Fibroblast of skin of right quadriceps (primary cell): ENCODE measurements around the gene ATOH8.
A peak's percentile ranks its signal among the peaks of the same experiment; 100 is the strongest.

Source experiments
- DNase-seq: peaks from one replicate; pipeline ENCODE4 v3.0.0-alpha.2; 2013

Gene ATOH8

DNA sequence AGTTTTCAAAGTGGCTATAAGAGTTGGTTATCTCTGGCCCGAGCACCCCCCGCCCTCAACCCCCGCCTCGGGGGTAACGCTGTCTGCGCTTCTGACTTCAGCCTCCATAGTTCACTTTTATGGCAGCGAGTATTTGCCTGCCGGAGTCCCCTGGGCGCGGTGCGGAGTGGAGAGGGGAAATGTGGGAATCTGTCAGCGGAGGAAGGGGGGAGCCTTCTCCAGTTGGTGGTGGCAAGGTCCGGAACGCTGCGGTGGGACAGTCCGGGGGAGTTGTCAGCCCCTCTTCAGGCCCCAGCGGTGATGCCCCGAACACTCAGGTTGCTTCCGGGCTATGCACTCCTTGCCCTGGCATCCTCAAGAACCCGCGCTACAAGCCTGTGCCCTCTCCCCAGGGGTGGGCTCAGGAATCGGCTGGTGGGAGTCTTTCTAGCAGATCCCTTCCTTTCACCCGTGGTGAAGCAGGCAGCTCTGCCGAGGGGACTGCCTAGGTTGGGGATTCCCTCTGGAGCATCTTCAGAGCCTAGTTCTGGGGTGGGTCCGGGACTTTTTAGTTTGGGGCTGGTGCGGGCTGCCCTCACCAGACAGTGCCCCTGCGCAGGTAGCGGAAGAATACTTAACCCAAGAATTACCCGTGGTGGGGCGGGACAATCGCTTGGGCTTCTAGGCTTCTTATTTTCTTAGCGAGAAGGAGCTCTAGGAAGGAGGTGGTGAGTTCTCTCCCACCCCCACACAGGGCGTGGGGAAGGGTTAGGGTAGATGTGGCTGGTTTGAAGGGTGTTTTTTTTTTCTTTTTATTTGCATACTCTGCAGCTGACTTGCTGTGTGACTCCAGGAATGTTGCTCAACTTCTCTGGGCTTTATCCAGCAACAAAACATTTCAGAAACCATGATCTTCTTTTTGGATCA is 1.6 kb downstream of the ATOH8 start:
- DNase-seq = no peak

DNA sequence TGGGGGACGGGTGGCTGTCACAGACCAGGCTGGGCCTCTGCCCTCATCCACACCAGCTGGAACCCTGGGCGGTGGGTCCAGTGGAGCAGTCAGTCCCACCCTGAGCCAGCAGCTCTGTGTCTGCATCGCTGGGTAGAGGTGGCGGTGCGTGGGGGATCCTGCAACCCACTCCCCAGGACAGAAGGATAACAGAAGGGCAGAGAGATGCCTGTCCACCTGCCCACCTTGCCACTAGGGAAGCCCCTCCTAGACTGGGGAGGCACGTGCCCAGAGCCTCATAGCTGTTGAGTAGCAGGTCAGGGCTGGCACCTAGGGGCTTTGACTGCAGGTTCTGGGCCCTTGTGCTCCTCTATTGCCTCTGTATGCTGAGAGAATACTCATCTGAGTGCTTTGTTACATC is 2.4 kb downstream of the ATOH8 start:
- DNase-seq = no peak

GRCh38 chr2:85756822-85757435 is 3.1 kb downstream of the ATOH8 start:
- no peak for DNase-seq

- DNase-seq = no peak
Observed at GRCh38 chr2:85757860-85758259, 4.1 kb downstream of the ATOH8 start.

DNA sequence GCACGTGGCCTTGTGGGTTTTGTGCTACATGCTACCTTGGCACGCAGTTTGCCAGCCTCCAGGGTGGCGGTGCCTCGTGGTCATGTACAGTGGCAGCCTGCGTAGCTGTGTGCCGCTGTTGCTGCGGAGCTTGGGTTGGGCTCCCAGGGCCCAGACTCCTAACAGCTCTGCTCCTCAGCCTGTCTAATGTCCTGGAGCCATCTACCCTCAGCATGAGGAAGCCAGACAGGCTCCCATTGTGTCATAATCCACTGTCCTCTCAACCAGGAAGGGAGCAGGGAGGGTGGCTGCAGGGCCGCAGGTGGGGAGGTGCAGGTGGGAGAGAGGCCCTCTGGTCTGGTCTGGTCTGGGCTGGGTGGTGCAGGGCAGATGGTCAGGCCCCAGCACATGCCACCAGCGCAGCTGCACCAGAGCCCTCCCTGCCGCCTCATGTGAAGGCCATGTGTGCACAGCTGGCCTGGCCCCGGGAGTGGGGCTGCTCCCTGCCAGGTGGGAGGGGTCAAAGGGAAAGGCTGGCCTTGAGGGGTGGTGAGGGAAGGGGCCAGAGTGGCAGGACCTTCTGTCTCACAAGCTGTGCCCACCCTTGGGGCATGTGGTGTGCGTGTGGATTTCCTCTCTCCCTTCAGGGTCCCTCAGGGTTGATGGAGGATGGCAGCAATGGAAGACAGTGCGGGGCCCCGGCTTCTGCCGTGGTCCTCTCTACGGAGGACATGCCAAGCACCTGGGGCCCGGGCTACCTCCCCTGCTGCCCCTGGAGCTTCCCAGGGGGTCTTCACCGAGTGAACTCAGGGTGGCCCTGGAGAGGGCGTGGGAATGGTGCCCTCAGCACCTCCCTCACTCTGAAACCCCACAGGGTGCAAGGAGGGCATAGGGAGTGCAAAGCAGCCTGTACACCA is 4.8 kb downstream of the ATOH8 start:
- no peak for DNase-seq

GRCh38 chr2:85759257-85759613 is 5.4 kb downstream of the ATOH8 start:
- no peak for DNase-seq

GRCh38 chr2:85760371-85760770 is 6.6 kb downstream of the ATOH8 start:
- no peak for DNase-seq

DNA sequence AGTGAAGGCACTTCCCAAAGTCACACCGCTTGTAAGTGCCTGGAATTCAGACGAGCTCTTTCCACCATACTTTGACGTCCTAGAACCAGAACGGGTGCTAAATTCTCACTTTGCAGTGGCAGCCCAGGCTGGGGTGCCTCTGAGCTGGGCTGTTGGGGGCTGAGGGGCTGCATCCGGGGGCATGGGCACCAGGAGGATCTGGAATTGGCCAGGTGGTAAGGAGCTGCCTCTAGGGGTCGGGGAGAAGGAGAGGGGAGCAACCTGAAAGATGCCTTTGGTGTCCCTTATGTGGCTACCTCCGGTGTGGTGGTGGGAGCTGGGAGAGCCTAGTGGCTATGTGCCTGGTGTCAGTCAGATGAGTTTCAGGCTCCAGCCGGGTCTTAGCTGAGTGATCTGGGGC is 7.1 kb downstream of the ATOH8 start:
- DNase-seq = no peak

GRCh38 chr2:85761512-85761944 is 7.7 kb downstream of the ATOH8 start:
- DNase-seq = no peak

- no peak for DNase-seq
Observed at GRCh38 chr2:85761946-85762345, 8.2 kb downstream of the ATOH8 start.

GRCh38 chr2:85763132-85763531 is 9.3 kb downstream of the ATOH8 start:
- DNase-seq = no peak

- DNase-seq = no peak
Observed at GRCh38 chr2:85763831-85764230, 10.0 kb downstream of the ATOH8 start.

GRCh38 chr2:85765081-85765731 is 11.4 kb downstream of the ATOH8 start:
- no peak for DNase-seq

DNA sequence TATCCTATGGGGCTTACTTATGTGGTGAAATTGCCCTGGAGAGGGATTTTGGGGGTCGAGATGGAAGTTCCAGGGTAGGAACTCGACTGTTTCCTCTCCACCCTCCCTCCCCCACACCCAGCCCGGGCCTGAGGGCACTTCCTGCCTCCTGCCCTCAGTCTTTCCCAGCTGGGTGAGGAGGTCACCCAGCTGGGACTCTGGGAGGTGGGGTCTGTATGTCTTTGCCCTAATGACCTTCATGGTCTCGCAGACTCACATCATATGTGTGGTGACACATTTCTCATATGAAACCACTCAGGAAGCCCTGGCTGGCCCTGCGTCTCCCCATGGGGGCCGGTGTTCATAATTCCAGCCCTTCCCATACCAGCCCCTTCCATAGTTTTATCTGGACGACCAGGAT is 12.4 kb downstream of the ATOH8 start:
- no peak for DNase-seq

GRCh38 chr2:85767803-85768665 is 14.2 kb downstream of the ATOH8 start:
- DNase-seq = no peak

DNA sequence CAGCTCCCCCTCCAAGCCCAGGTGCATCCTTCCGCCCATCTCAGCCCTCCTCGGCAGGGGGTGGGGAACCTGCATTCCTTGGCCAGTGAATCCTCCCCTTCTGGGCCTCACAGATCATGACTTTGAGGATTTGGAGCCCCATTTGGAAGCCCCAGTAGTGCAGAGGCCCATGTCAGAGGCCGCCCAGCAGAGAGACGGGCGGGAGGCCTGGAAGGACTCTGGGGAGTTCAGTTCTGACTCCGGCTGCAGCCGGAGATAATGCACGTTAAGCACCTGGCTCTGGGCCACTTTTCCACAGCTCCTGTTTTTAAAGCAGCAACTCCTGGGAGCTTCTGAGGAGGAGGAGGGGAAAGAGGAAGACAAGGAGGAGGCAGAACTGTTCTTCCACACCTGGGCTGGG is 14.9 kb downstream of the ATOH8 start:
- DNase-seq = peak; percentile 55

- no peak for DNase-seq
Observed at GRCh38 chr2:85769236-85769982, 15.6 kb downstream of the ATOH8 start.

GRCh38 chr2:85769983-85770362 is 16.2 kb downstream of the ATOH8 start:
- no peak for DNase-seq

DNA sequence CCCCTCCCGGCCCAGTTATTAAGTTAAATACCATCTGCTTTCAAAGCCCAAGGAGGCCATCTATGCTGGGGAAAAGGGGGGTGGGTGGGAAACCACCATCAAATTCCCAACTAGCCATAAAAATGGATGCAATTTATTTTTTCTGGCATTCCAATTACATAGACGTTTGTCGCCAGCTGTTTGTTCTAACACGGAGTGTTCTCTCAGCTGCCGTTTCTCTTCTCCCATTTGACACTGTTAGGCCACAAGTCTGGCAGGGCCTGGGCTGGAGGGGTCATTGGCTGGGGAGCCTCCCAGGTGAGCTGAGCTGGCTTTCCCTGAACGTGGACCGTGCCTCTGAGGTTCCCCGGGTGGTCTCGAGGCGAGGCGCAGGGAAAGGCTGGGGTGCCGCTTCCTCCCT is 16.6 kb downstream of the ATOH8 start:
- DNase-seq = peak; percentile 68

DNA sequence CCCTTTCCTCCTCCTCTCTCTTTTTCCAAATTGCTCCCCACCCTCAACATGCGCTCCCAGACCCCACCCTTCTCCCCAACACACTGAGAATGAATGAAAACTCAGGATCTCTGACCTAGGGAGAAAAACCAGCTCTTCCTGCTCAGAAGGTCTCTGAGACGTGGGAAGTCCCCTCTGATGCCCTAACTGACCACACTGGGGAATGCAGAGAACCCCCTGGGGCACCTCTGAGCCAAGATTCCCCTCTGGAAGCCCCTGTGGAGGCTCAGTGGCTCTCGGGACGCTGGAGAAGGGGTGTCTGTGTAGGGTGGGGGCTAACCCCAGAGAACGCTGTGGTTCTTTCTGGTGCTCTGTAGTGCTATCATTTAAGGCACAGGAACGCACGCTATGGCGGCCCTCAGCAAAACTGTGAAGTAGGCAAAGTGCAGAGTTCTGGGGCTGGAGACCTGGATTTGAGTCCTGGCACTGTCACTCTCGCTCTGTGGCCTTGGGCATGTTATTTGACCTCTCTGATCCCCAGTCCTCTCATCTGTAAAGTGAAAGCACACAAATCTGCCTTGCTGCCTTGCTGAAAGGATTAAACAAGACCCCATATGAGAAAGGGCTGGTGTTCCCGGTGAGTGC is 17.1 kb downstream of the ATOH8 start:
- no peak for DNase-seq

GRCh38 chr2:85771486-85771885 is 17.7 kb downstream of the ATOH8 start:
- DNase-seq = no peak
